Vagina (tissue), 2 donors: Measurements from ENCODE around the gene CLEC16A. TPM values are rescaled to one million over a fixed set of nuclear protein-coding genes. Genes with fewer than 3 reads are reported as not detected.

Experiments
- DNase-seq, 2 donors: peaks; one replicate each; pipeline ENCODE4 v3.0.0-alpha.2; 2017; ENCODE audit errors: extremely low spot score in 2 of 2
- H3K27ac ChIP-seq: fragments of 200-600 bp; sonication (generic); one replicate; pipeline ENCODE4 v1.5.1; 2019
- H3K27me3 ChIP-seq: fragments of 200-600 bp; sonication (generic); one replicate; pipeline ENCODE4 v1.5.1; 2019
- H3K36me3 ChIP-seq, 2 donors: fragments of 200-600 bp; sonication (generic); one replicate each; pipeline ENCODE4 v1.5.1; 2017 to 2019
- H3K4me1 ChIP-seq: fragments of 200-600 bp; sonication (generic); one replicate; pipeline ENCODE4 v1.5.1; 2019
- H3K4me3 ChIP-seq, 2 donors: fragments of 200-600 bp; sonication (generic); 1 replicate in 1 of 2; 2 replicates in 1 of 2; pipeline ENCODE4 v1.5.1; 2016 to 2019
- H3K9me3 ChIP-seq: fragments of 200-600 bp; sonication (generic); one replicate; pipeline ENCODE4 v1.5.1; 2019
- CTCF ChIP-seq, 3 experiments: fragments of 450-650 bp in 2 of 3; fragments of 200-600 bp in 1 of 3; sonication (generic) in 1 of 3; IDR thresholded peaks; one replicate each; pipeline ENCODE4 v1.5.1; 2017 to 2019; ENCODE audit warnings: antibody characterized with exemption in 3 of 3, mild to moderate bottlenecking in 2 of 3, moderate library complexity in 2 of 3
- POLR2A ChIP-seq, 2 donors: fragments of 450-650 bp; IDR thresholded peaks; one replicate each; pipeline ENCODE4 v1.6.1; 2017; ENCODE audit warnings: antibody characterized with exemption in 2 of 2, mild to moderate bottlenecking in 2 of 2, moderate library complexity in 2 of 2
- POLR2AphosphoS5 ChIP-seq, 2 donors: sonication (generic); formaldehyde crosslinking; IDR thresholded peaks; one replicate each; pipeline ENCODE4 v1.9.0; 2017; ENCODE audit warnings: antibody characterized with exemption in 2 of 2, mild to moderate bottlenecking in 2 of 2, low read depth in 1 of 2; ENCODE audit not compliant: insufficient read depth in 1 of 2
- intact Hi-C: fragments of 100-400 bp; cut with DNase I; formaldehyde crosslinking; loops from one replicate; pipeline ENCODE4 v1.15.1; 2023
- total RNA-seq: library from RNA; depleted of rRNA; stranded (reverse); fragments of >200 nt; gene quantifications from one replicate; pipeline ENCODE4 v1.2.3, GENCODE V29; 2016

The CLEC16A gene
- total RNA-seq, 1 donor from 2014 or later: 21.6 TPM

DNA sequence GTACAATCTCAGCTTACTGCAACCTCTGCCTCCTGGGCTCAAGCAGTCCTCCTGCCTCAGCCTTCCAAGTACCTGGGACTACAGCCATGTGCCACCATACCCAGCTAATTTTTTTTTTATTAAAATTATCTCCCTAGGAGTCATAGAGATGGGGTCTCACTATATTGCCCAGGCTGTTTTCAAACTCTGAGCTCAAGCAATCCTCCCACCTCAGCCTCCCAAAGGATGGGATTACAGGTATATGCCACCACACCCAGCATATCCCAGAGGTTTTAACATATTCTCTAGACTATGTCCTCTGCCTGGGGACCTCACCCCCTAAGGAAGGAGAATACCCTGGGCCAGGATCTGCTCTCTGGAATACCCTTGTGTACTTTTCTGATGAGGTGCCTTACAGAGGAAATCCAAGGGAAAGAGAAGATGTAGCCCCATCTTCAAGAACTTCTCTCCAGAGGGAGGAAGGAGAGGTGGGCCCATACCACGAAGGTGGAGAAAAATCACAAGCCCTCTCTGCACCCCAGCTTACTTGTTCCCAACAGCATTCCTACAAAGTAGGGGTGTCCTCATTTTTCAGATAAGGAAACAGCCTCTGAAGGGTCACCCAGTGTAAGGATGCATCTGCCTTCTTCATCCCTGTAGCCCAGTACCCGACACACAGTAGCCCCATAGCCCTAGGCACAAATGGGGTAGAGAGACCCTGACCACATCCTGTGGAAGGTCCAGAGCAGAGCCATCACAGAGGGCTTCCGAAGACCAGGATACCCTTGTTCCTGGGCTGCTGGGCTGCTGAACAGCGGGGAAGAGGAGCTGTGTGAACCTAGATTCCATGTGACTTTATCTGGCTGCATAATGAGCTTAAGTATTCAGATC is 160.0 kb downstream of the CLEC16A start:
- intact Hi-C loops: loop anchor here (10.0 kb wide), 1 partner anchor 130 kb away; no protein-coding TSS in a partner anchor
- Histone ChIP-seq H3K27ac (peak overlapping the region; percentile 81), H3K4me1 (peaks cover 55% of the 10 kb centered on the region), H3K27me3 (no peaks in the 10 kb centered on the region), H3K36me3 (no peaks in the 10 kb centered on the region), H3K9me3 (no peaks in the 10 kb centered on the region), H3K4me3 (no peak overlapping the region)
- no peak for TF ChIP-seq POLR2A (IDR thresholded peaks at IDR 0.05)
- TF ChIP-seq CTCF (IDR thresholded peaks at IDR 0.05): no peak
- TF ChIP-seq POLR2AphosphoS5 (IDR thresholded peaks at IDR 0.05; ENCODE audit: insufficient read depth in 1 of 2, low read depth in 1 of 2): no peak
- no peak for DNase-seq

DNA sequence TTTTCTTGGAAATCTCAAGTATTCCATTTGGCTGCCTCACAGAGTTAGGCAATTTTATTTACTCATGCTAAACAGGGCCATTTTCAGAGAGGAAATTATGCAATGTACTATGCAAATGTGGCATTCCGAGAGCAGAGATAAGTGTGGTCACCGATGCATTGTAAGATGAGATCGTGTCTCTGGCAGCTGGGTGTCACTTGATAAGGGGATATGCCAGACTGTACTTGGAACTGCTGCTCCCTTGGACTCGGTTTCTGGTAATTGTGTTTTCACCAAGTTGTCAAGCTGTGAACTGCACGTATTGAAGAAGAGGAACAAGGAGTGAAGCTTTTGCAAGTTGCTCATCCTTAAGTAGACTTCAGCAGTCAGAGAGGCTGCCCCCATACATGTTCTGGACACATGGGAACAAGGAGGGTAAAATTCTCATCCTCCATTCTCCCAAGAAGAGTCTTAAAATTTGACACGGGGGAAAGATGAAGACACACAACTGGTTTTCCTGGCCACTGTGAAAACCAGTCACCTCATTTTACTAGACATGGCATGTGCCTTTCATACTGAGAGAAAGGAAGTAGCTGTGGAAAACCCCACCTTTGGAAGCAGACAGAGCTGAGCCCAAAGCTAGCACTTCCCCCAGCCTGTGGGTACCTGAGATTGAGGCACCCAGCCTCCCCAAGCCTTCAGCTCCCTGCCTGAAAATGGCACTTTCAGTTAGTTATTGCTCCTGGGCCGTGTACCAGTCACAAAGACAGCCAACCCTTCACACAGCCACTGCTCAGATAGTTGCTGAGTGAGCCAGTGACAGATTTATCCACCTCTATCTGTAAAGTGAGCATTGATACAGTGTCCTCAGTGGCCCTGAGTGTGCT is 160.9 kb downstream of the CLEC16A start:
- no peak overlapping the region for H3K4me3 ChIP-seq
- TF ChIP-seq CTCF (IDR thresholded peaks at IDR 0.05): no peak
- no peak for TF ChIP-seq POLR2A (IDR thresholded peaks at IDR 0.05)
- TF ChIP-seq POLR2AphosphoS5 (IDR thresholded peaks at IDR 0.05; ENCODE audit: insufficient read depth in 1 of 2, low read depth in 1 of 2): peak in 1 of 2 donors; percentile 81
- intact Hi-C loops: loop anchor here (10.0 kb wide), 1 partner anchor 130 kb away; no protein-coding TSS in a partner anchor
- no peak for DNase-seq
- H3K27me3 ChIP-seq: no peaks in the 10 kb centered on the region
- H3K4me1 ChIP-seq: peaks cover 48% of the 10 kb centered on the region
- H3K9me3 ChIP-seq: no peaks in the 10 kb centered on the region
- H3K36me3 ChIP-seq: no peaks in the 10 kb centered on the region
- peak overlapping the region; percentile 81 for H3K27ac ChIP-seq

DNA sequence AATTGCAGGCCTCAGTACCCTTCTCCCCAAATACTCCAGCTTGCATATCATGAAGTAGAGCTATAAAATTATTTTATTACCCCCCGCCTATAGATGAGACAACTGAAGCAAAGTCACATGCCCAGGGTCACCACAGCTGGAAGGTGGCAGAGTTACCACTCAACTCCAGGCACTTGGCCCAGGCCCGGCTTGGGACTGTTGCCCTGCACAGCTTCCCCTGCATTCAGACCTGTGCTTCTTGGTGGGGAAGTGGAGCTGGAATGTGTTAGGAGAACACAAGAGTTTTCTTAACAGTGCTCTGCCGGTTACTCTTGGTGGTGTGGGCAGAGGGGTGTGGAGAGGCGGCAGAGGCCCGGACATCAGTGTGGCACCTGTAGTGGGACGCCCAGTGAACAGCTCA is 162.4 kb downstream of the CLEC16A start:
- Histone ChIP-seq H3K36me3 (no peaks in the 10 kb centered on the region), H3K9me3 (no peaks in the 10 kb centered on the region), H3K27me3 (no peaks in the 10 kb centered on the region), H3K4me3 (no peak overlapping the region), H3K27ac (no peak overlapping the region), H3K4me1 (peaks cover 37% of the 10 kb centered on the region)
- no peak for DNase-seq
- TF ChIP-seq POLR2AphosphoS5 (IDR thresholded peaks at IDR 0.05; ENCODE audit: insufficient read depth in 1 of 2, low read depth in 1 of 2): no peak
- no peak for TF ChIP-seq CTCF (IDR thresholded peaks at IDR 0.05)
- TF ChIP-seq POLR2A (IDR thresholded peaks at IDR 0.05): no peak
- intact Hi-C loops: loop anchor here (10.0 kb wide), 1 partner anchor 132 kb away; no protein-coding TSS in a partner anchor

GRCh38 chr16:11107780-11108465 is 163.6 kb downstream of the CLEC16A start:
- Histone ChIP-seq H3K4me1 (peaks cover 34% of the 10 kb centered on the region), H3K27ac (peak overlapping the region; percentile 0), H3K36me3 (no peaks in the 10 kb centered on the region), H3K9me3 (no peaks in the 10 kb centered on the region), H3K27me3 (no peaks in the 10 kb centered on the region), H3K4me3 (no peak overlapping the region)
- TF ChIP-seq POLR2A (IDR thresholded peaks at IDR 0.05) (no peak), CTCF (IDR thresholded peaks at IDR 0.05) (no peak), POLR2AphosphoS5 (IDR thresholded peaks at IDR 0.05; ENCODE audit: insufficient read depth in 1 of 2, low read depth in 1 of 2) (no peak)
- intact Hi-C loops: loop anchor here (10.0 kb wide), 1 partner anchor 133 kb away; no protein-coding TSS in a partner anchor
- DNase-seq: no peak
